K562 (cell line): ENCODE data around the gene NYNRIN. TPM values are rescaled to one million over a fixed set of nuclear protein-coding genes. Genes with fewer than 3 reads are reported as not detected.

ENCODE experiments used
- ATAC-seq: fragments of 200-7000 bp; cut with Tn5 transposase; 3 replicates; pipeline ENCODE4 v1.9.1; 2020; ENCODE audit warnings: moderate library complexity
- BruUV-seq: library from RNA; stranded (reverse); fragments of 400-500 nt; replicated peaks from 2 replicates; lab custom pipeline; 2021; lab: Mats Ljungman, UMichigan
- CTCF ChIA-PET: fragments of 300-600 bp; formaldehyde crosslinking; extraction: SDS; loops from one replicate; lab custom pipeline; 2021; ENCODE audit warnings: low intra/inter-chr PET ratio; lab: Yijun Ruan, JAX
- POLR2A ChIA-PET: fragments of 300-600, 350-650 bp; sonication (Branson Sonifier 250); formaldehyde crosslinking; extraction: SDS; loops from one replicate; lab custom pipeline; 2021; ENCODE audit warnings: antibody characterized with exemption, inconsistent platforms; lab: Yijun Ruan, JAX
- DNase-seq, 4 experiments: peaks; one replicate each; pipeline versions ENCODE4 v3.0.0 to v3.0.0-alpha.2; 2011 to 2018; ENCODE audit warnings: low spot score in 3 of 4, mixed read lengths in 3 of 4; ENCODE audit errors: extremely low read depth in 1 of 4
- FAIRE-seq: peaks from 2 replicates; lab custom pipeline; 2011; peaks lifted over from hg19 to GRCh38; lab: Jason Lieb, UNC
- H2AFZ ChIP-seq: 2 replicates; pipeline ENCODE4 v1.6.0; 2011; ENCODE audit warnings: low read depth, low read length, control low read depth, inconsistent platforms
- H3K27ac ChIP-seq: fragments of 200-600 bp; 3 replicates; pipeline ENCODE4 v1.8.0; 2011; ENCODE audit warnings: low read depth, mild to moderate bottlenecking, control low read depth, inconsistent platforms, low read length, moderate library complexity, mixed read lengths; ENCODE audit errors: extremely low read depth
- H3K27me3 ChIP-seq, 2 experiments: fragments of 300-600 bp in 1 of 2; 2 replicates in 1 of 2; 3 replicates in 1 of 2; pipeline versions ENCODE4 v1.6.0 to v1.8.0; 2011; ENCODE audit warnings: inconsistent platforms in 2 of 2, low read length in 2 of 2, mild to moderate bottlenecking in 1 of 2, mixed read lengths in 1 of 2, moderate library complexity in 1 of 2; ENCODE audit not compliant: control insufficient read depth in 2 of 2, insufficient read depth in 2 of 2
- H3K36me3 ChIP-seq: fragments of 300-600 bp; 3 replicates; pipeline ENCODE4 v1.8.0; 2011; ENCODE audit warnings: mild to moderate bottlenecking, low read length, inconsistent platforms; ENCODE audit not compliant: control insufficient read depth, insufficient read depth
- H3K4me1 ChIP-seq, 2 experiments: fragments of 200-600 bp in 1 of 2; replicated peaks in 1 of 2; 2 replicates in 1 of 2; 3 replicates in 1 of 2; pipeline versions ENCODE4 v1.5.1 to v1.8.0; 2011; ENCODE audit warnings: inconsistent platforms in 2 of 2, low read length in 2 of 2, mild to moderate bottlenecking in 1 of 2, mixed read lengths in 1 of 2, moderate library complexity in 1 of 2; ENCODE audit not compliant: control insufficient read depth in 2 of 2, insufficient read depth in 2 of 2
- H3K4me2 ChIP-seq: 2 replicates; pipeline ENCODE4 v1.6.1; 2011; ENCODE audit warnings: low read length, control low read depth, inconsistent platforms, mixed read lengths; ENCODE audit not compliant: insufficient read depth
- H3K4me3 ChIP-seq: fragments of 200-600 bp; sonication (generic), shearing (Covaris generic); 2 replicates; pipeline ENCODE4 v1.5.1; 2016; ENCODE audit warnings: control low read depth, inconsistent platforms
- H3K79me2 ChIP-seq: fragments of 200-600 bp; 3 replicates; pipeline ENCODE4 v1.8.0; 2011; ENCODE audit warnings: low read length, inconsistent platforms; ENCODE audit not compliant: control insufficient read depth, insufficient read depth
- H3K9ac ChIP-seq, 2 experiments: 2 replicates each; pipeline versions ENCODE4 v1.6.0 to v1.6.1; 2011; ENCODE audit warnings: low read depth in 2 of 2, low read length in 2 of 2, control low read depth in 1 of 2, inconsistent platforms in 1 of 2, mild to moderate bottlenecking in 1 of 2, mixed read lengths in 1 of 2; ENCODE audit not compliant: insufficient read depth in 1 of 2
- H3K9me1 ChIP-seq: one replicate; pipeline ENCODE4 v1.6.0; 2011; ENCODE audit warnings: inconsistent platforms, mild to moderate bottlenecking, low read length, moderate library complexity; ENCODE audit not compliant: control insufficient read depth, insufficient read depth
- H3K9me3 ChIP-seq: replicated peaks from 2 replicates; pipeline ENCODE4 v1.5.1; 2011; ENCODE audit warnings: low read depth, low read length, inconsistent platforms; ENCODE audit not compliant: control insufficient read depth, insufficient read depth
- H4K20me1 ChIP-seq: replicated peaks from 2 replicates; pipeline ENCODE4 v1.6.1; 2011; ENCODE audit warnings: low read length, inconsistent platforms, mixed read lengths; ENCODE audit not compliant: control insufficient read depth, insufficient read depth
- HCFC1 ChIP-seq: IDR thresholded peaks from 2 replicates; pipeline ENCODE4 v1.6.1; 2012; ENCODE audit warnings: low read depth, low read length, improper control_type of control experiment
- HNRNPLL ChIP-seq: fragments of 200-400 bp; formaldehyde crosslinking; IDR thresholded peaks from 2 replicates; pipeline ENCODE4 v1.6.1; 2017; ENCODE audit warnings: low read length, low read depth, mild to moderate bottlenecking; ENCODE audit not compliant: poor library complexity, severe bottlenecking
- KDM2B ChIP-seq: fragments of 250-450 bp; sonication (Bioruptor Pico); IDR thresholded peaks from 2 replicates; pipeline ENCODE4 v1.8.0; 2021; ENCODE audit warnings: mild to moderate bottlenecking, moderate library complexity
- ZFX ChIP-seq: sonication (generic); formaldehyde crosslinking; IDR thresholded peaks from 2 replicates; pipeline ENCODE4 v1.8.0; 2022; ENCODE audit warnings: mild to moderate bottlenecking, missing genetic modification reagents, moderate library complexity
- ZNF140 ChIP-seq: fragments of 250-450 bp; sonication (Bioruptor Pico); IDR thresholded peaks from 2 replicates; pipeline ENCODE4 v1.8.0; 2021; ENCODE audit warnings: moderate library complexity, mild to moderate bottlenecking, inconsistent platforms
- WGBS: fragments of 100-300 bp; shearing (Covaris generic); methylation state at CpG from one replicate; pipeline ENCODE4 v1.1.6; 2016; ENCODE audit warnings: low coverage, mixed read lengths; ENCODE audit not compliant: insufficient coverage; ENCODE audit errors: missing lambda C conversion rate; 5-methylcytosine and 5-hydroxymethylcytosine counted together
- in situ Hi-C: fragments of 300-500 bp; cut with MboI; formaldehyde crosslinking; loops from 4 replicates; pipeline ENCODE4 v1.15.0; 2018; ENCODE audit warnings: inconsistent platforms, mixed read lengths
- intact Hi-C: fragments of 100-400 bp; cut with micrococcal nuclease; formaldehyde crosslinking; loops from 2 replicates; pipeline ENCODE4 v1.14.2; 2022
- polyA plus RNA-seq, 8 experiments: library from polyadenylated mRNA; depleted of rRNA in 4 of 8; stranded (reverse) in 5 of 8; unstranded in 3 of 8; fragments of >200 nt; fragmentation: Nextera tagmentation in 2 of 8; fragmentation: Illumina TruSeq in 1 of 8; extraction: Ambion mirVana in 2 of 8; extraction: Trizol in 1 of 8; gene quantifications; 2 replicates each; pipeline versions ENCODE4 v1.2.1 to v1.2.3, GENCODE V29; 2011 to 2014; ENCODE audit warnings: inconsistent platforms in 1 of 8, missing spikeins in 1 of 8
- total RNA-seq, 7 experiments: library from RNA; depleted of rRNA in 6 of 7; stranded (reverse); fragments of >200 nt in 6 of 7; fragmentation: Illumina TruSeq in 2 of 7; extraction: Trizol in 2 of 7; gene quantifications; 2 replicates each; pipeline versions ENCODE4 v1.2.1 to v1.2.3, GENCODE V29; 2011 to 2021; ENCODE audit warnings: low replicate concordance in 1 of 7
- TF ChIP-seq, protein P1 (sequence below): IDR thresholded peaks from 3 replicates; pipeline ENCODE4 v1.6.1; 2011; ENCODE audit warnings: borderline replicate concordance, mild to moderate bottlenecking; ENCODE audit not compliant: insufficient read length, insufficient read depth
- TF ChIP-seq, protein P2 (sequence below): fragments of 250-450 bp; sonication (Bioruptor Pico); IDR thresholded peaks from 2 replicates; pipeline ENCODE4 v1.4.0; 2020; ENCODE audit warnings: mild to moderate bottlenecking, moderate library complexity

The NYNRIN gene
- total and polyA plus RNA-seq, 9 of the 15 experiments (the other 6 are each of a cell fraction or from before 2014, with no cell fraction given) = 0.04 to 1.2 (median 0.28) TPM

DNA sequence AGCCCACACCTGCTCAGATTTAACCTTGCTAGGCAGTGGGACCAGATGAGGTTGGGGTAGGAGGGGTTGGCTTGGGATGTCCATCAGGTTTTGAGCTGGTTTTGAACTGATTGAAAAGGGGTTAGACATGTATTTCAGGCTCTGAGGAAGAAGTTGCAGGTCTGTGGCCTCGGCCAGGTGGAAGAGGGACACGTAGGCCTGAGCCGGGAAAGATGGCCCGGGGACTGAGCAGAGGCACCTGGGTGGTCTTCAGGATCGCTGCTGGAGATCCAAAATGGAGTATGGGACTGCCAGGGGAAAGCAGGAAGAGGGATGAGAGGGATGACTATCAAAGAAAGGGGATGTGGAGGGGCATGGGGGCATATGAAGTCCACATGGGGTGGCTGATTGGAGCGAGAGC lies 7.6 kb downstream of the NYNRIN start:
- Histone ChIP-seq H3K9me1 (no peaks in the 10 kb centered on the region), H3K27ac (no peak overlapping the region), H3K4me2 (no peak overlapping the region), H2AFZ (no peak overlapping the region), H4K20me1 (no peaks in the 10 kb centered on the region), H3K27me3 (peaks cover 0 to 8% of the 10 kb centered on the region in 2 experiments; a peak in 1 of 5 replicates), H3K9ac (no peak overlapping the region), H3K79me2 (no peaks in the 10 kb centered on the region), H3K36me3 (no peaks in the 10 kb centered on the region), H3K4me1 (peaks cover 0 to 7% of the 10 kb centered on the region in 2 experiments; a peak in 2 of 5 replicates), H3K4me3 (no peak overlapping the region), H3K9me3 (no peaks in the 10 kb centered on the region)
- FAIRE-seq = no peak
- CTCF ChIA-PET = no interaction called here
- 30% methylated on average over 3 of the region's 6 CpGs for WGBS
- POLR2A ChIA-PET = interaction anchor here (0.7 kb wide), 1 partner anchor 31 kb away, joined by 3 read pairs; no protein-coding TSS in a partner anchor
- TF ChIP-seq, protein P1, sequence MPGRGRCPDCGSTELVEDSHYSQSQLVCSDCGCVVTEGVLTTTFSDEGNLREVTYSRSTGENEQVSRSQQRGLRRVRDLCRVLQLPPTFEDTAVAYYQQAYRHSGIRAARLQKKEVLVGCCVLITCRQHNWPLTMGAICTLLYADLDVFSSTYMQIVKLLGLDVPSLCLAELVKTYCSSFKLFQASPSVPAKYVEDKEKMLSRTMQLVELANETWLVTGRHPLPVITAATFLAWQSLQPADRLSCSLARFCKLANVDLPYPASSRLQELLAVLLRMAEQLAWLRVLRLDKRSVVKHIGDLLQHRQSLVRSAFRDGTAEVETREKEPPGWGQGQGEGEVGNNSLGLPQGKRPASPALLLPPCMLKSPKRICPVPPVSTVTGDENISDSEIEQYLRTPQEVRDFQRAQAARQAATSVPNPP = no peak
- TF ChIP-seq KDM2B (CRISPR knock-in tag) (no peak), HCFC1 (no peak), HNRNPLL (no peak), ZNF140 (no peak), ZFX (CRISPR knock-in tag) (no peak)
- TF ChIP-seq, protein P2, sequence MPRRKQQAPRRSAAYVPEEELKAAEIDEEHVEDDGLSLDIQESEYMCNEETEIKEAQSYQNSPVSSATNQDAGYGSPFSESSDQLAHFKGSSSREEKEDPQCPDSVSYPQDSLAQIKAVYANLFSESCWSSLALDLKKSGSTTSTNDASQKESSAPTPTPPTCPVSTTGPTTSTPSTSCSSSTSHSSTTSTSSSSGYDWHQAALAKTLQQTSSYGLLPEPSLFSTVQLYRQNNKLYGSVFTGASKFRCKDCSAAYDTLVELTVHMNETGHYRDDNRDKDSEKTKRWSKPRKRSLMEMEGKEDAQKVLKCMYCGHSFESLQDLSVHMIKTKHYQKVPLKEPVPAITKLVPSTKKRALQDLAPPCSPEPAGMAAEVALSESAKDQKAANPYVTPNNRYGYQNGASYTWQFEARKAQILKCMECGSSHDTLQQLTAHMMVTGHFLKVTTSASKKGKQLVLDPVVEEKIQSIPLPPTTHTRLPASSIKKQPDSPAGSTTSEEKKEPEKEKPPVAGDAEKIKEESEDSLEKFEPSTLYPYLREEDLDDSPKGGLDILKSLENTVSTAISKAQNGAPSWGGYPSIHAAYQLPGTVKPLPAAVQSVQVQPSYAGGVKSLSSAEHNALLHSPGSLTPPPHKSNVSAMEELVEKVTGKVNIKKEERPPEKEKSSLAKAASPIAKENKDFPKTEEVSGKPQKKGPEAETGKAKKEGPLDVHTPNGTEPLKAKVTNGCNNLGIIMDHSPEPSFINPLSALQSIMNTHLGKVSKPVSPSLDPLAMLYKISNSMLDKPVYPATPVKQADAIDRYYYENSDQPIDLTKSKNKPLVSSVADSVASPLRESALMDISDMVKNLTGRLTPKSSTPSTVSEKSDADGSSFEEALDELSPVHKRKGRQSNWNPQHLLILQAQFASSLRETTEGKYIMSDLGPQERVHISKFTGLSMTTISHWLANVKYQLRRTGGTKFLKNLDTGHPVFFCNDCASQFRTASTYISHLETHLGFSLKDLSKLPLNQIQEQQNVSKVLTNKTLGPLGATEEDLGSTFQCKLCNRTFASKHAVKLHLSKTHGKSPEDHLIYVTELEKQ (CRISPR knock-in tag) = no peak
- in situ Hi-C loops = no loop called here
- intact Hi-C loops = no loop called here
- DNase-seq = no peak
- no TSS peak for BruUV-seq
- no peak for ATAC-seq
